Endothelial cell of umbilical vein (primary cell): ENCODE data around the gene RAMACL.

Experiments
- POLR2A ChIP-seq: IDR thresholded peaks from 2 replicates; pipeline ENCODE4 v1.6.1; 2012; ENCODE audit warnings: low read depth, mild to moderate bottlenecking, control low read depth, low read length
- POLR2AphosphoS5 ChIP-seq: IDR thresholded peaks from 2 replicates; pipeline ENCODE4 v1.6.1; 2012; ENCODE audit warnings: low read depth, mild to moderate bottlenecking, control low read depth, low read length, moderate library complexity; ENCODE audit not compliant: insufficient read depth
- TF ChIP-seq, protein P1 (sequence below), 2 donors: IDR thresholded peaks; 1 replicate in 1 of 2; 2 replicates in 1 of 2; pipeline ENCODE4 v1.5.1; 2011; ENCODE audit warnings: low read length in 2 of 2, mild to moderate bottlenecking in 2 of 2, moderate library complexity in 2 of 2, control low read depth in 1 of 2, inconsistent platforms in 1 of 2, low read depth in 1 of 2; ENCODE audit not compliant: insufficient read depth in 1 of 2; ENCODE audit errors: extremely low read depth in 1 of 2

DNA sequence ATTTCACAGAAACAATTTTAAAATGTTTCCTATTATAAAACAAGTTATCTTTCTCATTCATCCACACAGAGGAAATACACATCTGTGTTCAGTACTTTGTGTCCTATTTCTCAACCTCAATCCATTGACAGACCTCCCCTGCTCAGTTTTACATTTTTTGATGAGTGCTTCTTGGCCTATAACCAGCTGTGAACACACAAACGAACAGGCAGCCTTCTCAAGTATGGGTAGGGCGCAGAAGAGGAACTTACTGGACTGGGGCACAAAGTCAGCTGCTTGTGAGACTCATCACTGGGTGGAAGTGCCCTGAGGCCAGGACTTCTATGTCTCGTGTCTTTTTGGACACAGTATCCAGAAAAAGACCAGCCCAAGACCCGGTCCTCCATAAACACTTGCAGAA is 37.8 kb upstream of the RAMACL start:
- TF ChIP-seq POLR2AphosphoS5, result no peak
- no peak for TF ChIP-seq POLR2A
- TF ChIP-seq, protein P1, sequence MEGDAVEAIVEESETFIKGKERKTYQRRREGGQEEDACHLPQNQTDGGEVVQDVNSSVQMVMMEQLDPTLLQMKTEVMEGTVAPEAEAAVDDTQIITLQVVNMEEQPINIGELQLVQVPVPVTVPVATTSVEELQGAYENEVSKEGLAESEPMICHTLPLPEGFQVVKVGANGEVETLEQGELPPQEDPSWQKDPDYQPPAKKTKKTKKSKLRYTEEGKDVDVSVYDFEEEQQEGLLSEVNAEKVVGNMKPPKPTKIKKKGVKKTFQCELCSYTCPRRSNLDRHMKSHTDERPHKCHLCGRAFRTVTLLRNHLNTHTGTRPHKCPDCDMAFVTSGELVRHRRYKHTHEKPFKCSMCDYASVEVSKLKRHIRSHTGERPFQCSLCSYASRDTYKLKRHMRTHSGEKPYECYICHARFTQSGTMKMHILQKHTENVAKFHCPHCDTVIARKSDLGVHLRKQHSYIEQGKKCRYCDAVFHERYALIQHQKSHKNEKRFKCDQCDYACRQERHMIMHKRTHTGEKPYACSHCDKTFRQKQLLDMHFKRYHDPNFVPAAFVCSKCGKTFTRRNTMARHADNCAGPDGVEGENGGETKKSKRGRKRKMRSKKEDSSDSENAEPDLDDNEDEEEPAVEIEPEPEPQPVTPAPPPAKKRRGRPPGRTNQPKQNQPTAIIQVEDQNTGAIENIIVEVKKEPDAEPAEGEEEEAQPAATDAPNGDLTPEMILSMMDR (IDR thresholded peaks at IDR 0.05; ENCODE audit: extremely low read depth in 1 of 2, insufficient read depth in 1 of 2, low read depth in 1 of 2, low read length in 2 of 2), result no peak
